IMR-90 (cell line): ENCODE results near the gene SCCPDH.

ENCODE experiments used
- FOS ChIP-seq: fragments of 150-350 bp; IDR thresholded peaks from 2 replicates; pipeline ENCODE4 v1.6.1; 2016; ENCODE audit warnings: low read depth, low read length
- RFX5 ChIP-seq: IDR thresholded peaks from 2 replicates; pipeline ENCODE4 v1.8.0; 2012; ENCODE audit warnings: low read depth, mild to moderate bottlenecking, low read length, moderate library complexity
- SMC3 ChIP-seq: fragments of 150-350 bp; IDR thresholded peaks from 2 replicates; pipeline ENCODE4 v1.6.1; 2016; ENCODE audit warnings: low read depth, mild to moderate bottlenecking, antibody characterized with exemption, low read length, moderate library complexity
- USF2 ChIP-seq: fragments of 150-350 bp; IDR thresholded peaks from 2 replicates; pipeline ENCODE4 v1.6.1; 2017; ENCODE audit warnings: mild to moderate bottlenecking, antibody characterized with exemption, low read length, low read depth
- TF ChIP-seq, protein P1 (sequence below): conservative IDR thresholded peaks from 2 replicates; pipeline ENCODE4 v1.5.1; 2012; ENCODE audit warnings: mild to moderate bottlenecking, low read depth, low read length, improper control_type of control experiment
- TF ChIP-seq, protein P2 (sequence below): fragments of 150-350 bp; IDR thresholded peaks from 2 replicates; pipeline ENCODE4 v1.6.1; 2016; ENCODE audit warnings: low read depth, mild to moderate bottlenecking, low read length, moderate library complexity, borderline replicate concordance

DNA sequence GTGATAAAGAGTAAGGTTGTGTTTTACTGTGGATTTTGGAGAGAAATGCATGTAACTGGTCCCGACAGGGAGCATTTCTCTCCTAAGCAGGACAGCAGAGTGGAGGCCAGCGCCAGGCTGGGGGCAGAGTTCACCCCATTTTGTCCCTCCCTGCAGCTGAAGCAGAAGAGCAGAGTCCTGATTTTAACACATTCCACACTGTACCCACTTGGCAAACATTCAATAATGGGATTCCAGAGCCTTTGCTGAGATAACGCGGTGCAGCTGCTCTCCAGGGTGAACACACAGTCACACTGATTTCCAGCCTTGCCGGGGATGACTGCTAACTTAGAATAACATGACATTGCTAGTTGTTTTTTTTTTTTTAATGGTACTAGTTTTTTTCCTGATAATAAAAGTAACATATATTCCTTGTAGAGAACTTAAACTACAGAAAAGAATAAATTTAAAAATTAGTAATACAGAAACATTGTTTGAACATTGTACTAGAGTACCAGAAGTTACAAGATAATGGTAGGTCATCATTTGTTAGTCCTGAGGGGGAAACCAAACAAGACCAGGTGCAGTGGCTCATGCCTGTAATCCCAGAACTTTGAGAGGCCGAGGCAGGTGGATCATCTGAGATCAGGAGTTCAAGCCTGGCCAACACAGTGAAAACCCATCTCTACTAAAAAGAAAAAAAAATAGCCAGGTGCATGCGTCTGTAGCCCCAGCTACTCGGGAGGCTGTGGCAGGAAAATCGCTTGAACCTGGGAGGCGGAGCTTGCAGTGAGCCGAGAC, 77.2 kb downstream of the SCCPDH start:
- TF ChIP-seq SMC3: no peak
- TF ChIP-seq, protein P1, sequence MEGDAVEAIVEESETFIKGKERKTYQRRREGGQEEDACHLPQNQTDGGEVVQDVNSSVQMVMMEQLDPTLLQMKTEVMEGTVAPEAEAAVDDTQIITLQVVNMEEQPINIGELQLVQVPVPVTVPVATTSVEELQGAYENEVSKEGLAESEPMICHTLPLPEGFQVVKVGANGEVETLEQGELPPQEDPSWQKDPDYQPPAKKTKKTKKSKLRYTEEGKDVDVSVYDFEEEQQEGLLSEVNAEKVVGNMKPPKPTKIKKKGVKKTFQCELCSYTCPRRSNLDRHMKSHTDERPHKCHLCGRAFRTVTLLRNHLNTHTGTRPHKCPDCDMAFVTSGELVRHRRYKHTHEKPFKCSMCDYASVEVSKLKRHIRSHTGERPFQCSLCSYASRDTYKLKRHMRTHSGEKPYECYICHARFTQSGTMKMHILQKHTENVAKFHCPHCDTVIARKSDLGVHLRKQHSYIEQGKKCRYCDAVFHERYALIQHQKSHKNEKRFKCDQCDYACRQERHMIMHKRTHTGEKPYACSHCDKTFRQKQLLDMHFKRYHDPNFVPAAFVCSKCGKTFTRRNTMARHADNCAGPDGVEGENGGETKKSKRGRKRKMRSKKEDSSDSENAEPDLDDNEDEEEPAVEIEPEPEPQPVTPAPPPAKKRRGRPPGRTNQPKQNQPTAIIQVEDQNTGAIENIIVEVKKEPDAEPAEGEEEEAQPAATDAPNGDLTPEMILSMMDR: no peak
- TF ChIP-seq USF2: no peak
- TF ChIP-seq FOS: no peak
- TF ChIP-seq, protein P2, sequence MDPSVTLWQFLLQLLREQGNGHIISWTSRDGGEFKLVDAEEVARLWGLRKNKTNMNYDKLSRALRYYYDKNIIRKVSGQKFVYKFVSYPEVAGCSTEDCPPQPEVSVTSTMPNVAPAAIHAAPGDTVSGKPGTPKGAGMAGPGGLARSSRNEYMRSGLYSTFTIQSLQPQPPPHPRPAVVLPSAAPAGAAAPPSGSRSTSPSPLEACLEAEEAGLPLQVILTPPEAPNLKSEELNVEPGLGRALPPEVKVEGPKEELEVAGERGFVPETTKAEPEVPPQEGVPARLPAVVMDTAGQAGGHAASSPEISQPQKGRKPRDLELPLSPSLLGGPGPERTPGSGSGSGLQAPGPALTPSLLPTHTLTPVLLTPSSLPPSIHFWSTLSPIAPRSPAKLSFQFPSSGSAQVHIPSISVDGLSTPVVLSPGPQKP: no peak
- TF ChIP-seq RFX5: no peak
